Measurements from ENCODE around the gene C3orf70.
"Not testable (repeated sequence)": the region's sequence is repeated elsewhere in the genome, so short reads cannot be mapped to it uniquely, and the experiment has no call there.

Gene C3orf70

GRCh38 chr3:185129083-185129482 is 23.8 kb downstream of the C3orf70 start:
- no peak for TF ChIP-seq CTCF (conservative IDR thresholded peaks at IDR 0.05)
- no peak overlapping the region for H3K27ac ChIP-seq

GRCh38 chr3:185126201-185126600 is 26.7 kb downstream of the C3orf70 start:
- no peak for TF ChIP-seq CTCF (conservative IDR thresholded peaks at IDR 0.05)
- H3K27ac ChIP-seq = no peak overlapping the region

DNA sequence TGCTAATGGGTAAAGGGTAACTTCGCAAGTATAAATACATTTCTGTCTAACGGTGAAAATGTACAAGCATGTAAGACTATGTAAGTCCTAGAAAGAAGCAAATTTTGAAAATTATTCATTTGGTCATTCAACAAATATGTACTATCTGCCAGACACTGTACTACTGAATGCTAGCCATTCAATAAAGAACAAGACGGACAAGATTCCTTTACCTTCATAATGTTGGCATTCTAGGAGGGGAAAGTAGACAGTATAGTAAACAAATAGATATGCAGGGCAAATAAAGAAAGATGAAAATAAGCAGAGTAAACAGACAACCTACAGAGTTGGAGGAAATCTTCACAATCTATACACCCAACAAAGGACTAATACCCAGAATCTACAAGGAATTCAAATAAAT is 32.7 kb downstream of the C3orf70 start:
- TF ChIP-seq CTCF (conservative IDR thresholded peaks at IDR 0.05) = no peak
- H3K27ac ChIP-seq = no peak overlapping the region

- no peak overlapping the region for H3K27ac ChIP-seq
- no peak for TF ChIP-seq CTCF (conservative IDR thresholded peaks at IDR 0.05)
Measured at GRCh38 chr3:185115371-185115770, 37.5 kb downstream of the C3orf70 start.

DNA sequence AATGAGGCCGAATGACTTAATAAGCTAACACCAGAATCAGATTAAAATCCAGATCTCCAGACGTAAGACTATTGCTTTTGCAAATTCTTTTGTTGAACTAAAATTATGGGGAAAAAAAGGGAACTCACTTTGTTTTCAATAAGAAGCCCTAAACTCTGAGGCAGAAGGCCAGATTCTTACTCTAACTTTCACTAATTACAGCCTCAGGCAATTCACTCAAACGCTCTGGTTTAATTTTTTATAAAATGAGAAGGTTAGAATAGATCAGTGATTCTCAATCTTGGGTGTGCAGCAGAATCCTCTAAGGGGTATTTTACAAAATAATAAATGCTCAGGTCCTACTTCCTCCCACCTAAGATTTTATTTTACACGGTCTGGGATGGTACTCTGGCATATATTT is 38.1 kb downstream of the C3orf70 start:
- no peak overlapping the region for H3K27ac ChIP-seq
- no peak for TF ChIP-seq CTCF (conservative IDR thresholded peaks at IDR 0.05)

- no peak for TF ChIP-seq CTCF (conservative IDR thresholded peaks at IDR 0.05)
- no peak overlapping the region for H3K27ac ChIP-seq
Measured at GRCh38 chr3:185112186-185112585, 40.7 kb downstream of the C3orf70 start.

DNA sequence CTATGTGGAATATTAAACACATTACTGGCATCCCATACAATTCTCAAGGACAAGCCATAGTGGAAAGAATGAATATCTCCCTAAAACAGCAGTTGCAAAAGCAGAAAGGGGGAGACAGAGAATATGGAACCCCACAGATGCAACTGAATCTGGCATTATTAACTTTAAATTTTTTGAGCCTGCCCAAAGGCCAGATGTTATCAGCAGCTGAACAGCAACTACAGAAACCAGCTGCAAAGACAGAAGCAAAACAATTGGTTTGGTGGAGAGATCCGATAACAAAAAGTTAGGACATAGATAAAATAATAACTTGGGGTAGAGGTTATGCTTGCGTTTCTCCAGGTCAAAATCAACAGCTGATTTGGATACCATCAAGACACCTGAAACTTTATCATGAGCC is 43.8 kb downstream of the C3orf70 start:
- H3K27ac ChIP-seq = not testable (repeated sequence)

GRCh38 chr3:185106256-185106890 is 46.5 kb downstream of the C3orf70 start:
- not testable (repeated sequence) for H3K27ac ChIP-seq

Data from VCaP (cell line).